NCI-H1417 treated with DMSO at 0.1 percent for 48 hours (cell line): ENCODE results near the gene LRRC71.

Experiments
- DNase-seq: peaks from one replicate; lab custom pipeline; 2025; lab: John Stamatoyannopoulos, UW

The LRRC71 gene

DNA sequence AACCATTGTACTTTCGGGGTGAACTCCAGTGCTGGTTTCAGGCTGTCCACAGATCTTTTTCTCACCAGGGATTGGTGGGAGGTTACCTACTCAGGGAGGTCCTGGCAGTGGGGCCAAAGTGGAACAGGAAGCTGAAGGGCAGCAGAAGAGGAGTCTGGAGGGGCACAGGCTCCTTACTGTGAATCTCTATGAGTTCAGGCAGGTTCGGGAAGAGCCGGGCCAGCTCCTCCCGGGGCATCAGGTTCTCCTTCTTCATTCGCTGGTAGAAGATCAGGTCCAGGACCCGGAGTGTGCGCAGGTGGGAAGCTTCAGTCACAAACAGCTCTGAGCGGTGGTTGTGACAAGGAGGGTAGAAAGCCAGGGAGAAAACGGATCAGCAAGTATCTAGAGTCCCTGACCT, 26.7 kb downstream of the LRRC71 start:
- DNase-seq: no peak

DNA sequence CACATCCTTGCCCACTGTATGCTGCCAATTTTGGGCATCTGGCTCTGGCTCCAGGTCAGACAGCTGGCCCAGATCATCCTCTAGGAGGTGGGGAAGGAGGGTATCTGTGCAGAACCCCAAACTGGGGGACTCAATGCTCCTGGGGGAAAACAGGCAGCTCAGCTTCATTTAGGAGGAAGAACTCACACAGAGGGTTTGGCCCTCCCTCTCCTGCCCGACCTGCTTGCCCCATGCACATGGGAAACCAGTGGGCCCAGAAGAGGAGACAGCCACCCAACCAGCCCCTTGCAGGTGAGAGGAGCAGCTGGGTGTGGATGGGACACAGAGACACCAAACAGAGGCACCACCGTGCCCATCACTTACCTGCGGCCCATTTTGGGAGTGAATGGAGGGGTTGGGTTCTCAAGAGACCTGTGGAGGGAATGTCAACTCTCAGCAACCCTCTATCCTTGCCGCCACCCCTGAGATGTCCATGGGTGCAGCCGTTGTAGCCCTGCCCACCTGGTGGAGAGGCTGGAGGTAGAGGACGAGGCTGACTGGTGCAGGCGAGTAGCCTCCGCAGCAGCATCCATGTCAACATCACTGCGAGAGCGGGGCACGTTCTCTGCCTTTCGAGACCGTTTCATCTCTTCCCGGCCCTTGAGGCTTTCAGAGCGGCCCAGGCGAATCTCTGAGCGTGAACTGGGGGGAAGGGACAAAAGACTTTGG, 27.5 kb downstream of the LRRC71 start:
- DNase-seq: no peak

DNA sequence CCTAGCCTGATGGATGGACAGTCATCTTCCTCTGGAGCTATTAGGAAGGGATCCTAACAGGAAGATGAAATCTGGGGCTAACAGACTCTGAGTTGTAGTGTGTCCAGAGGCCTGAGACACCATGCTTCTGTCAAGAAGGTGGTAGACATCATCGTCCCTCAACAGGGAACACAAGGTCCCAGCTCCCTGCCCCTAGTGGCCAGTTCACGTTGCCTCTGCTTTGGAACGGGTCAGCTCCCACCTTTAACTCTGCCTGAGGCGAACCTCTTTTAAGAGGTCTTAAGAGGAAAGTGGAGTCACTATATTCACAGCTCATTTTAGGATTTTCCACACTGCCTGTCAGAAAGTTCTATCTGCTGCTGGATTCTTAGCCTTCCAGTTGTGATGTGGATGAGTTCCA, 28.3 kb downstream of the LRRC71 start:
- DNase-seq: no peak

- DNase-seq: no peak
Measured at GRCh38 chr1:156949127-156949526, 28.7 kb downstream of the LRRC71 start.

- DNase-seq: no peak
Measured at GRCh38 chr1:156951371-156951770, 30.9 kb downstream of the LRRC71 start.

DNA sequence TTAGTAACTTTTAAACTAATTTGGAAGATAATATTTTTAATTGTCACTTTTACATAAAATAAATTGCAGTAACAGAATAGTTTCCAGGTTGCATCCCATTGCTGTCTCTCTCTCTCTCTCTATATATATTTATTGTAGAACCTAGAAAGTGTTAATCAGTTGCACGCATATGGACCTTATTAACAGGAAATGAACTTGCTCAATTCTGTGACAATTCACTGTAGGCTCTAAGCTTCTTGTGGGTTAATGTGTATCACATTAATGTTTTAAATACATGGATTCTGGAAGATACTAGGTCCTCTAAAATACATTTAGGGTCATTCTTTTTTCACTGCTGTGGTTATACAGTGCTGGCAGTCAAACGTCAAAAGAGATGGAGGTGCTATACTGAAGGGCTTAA, 33.1 kb downstream of the LRRC71 start:
- DNase-seq: no peak

- DNase-seq: no peak
Measured at GRCh38 chr1:156956333-156956732, 35.9 kb downstream of the LRRC71 start.

DNA sequence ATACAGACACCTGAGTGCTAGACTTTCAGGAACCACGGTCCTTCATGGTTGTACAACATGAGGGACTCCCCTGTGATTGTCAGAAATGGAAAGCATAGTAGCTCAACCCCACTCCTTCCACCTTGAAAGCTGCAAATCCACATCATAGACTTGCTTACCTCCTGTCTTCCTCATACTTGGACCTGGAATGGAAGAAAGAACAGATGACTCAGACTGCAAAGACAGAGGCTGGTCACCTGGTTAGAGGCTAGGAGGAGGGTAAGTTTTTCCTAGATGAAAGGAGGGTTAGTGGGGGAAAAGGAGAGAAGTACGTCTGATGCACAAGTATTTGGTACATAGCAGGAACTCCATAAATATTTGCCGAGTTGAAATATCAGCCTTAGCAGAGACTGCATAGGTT, 37.2 kb downstream of the LRRC71 start:
- DNase-seq: no peak

GRCh38 chr1:156958247-156958714, 37.8 kb downstream of the LRRC71 start:
- DNase-seq: no peak

- no peak for DNase-seq
Measured at GRCh38 chr1:156959414-156959813, 39.0 kb downstream of the LRRC71 start.

- DNase-seq: no peak
Measured at GRCh38 chr1:156959925-156960324, 39.5 kb downstream of the LRRC71 start.

DNA sequence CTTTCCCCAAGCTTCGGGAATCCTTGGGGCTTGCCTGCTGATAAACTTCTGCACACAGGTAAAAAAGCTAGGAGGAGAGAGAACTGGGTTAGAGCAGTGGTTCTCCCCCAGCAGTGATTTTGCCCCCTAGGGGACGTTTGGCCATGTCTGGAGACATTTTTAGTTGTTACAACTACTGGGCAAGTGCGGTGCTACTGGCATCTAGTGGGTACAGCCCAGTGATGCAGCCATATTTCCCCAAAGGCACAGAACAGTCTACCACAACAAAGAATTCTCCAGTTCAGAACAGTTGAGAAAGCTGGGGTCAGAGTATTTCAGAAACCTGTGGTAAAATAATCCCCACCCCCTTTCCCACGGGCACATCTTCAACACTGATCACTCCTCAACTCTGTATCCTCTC, 41.3 kb downstream of the LRRC71 start:
- no peak for DNase-seq

DNA sequence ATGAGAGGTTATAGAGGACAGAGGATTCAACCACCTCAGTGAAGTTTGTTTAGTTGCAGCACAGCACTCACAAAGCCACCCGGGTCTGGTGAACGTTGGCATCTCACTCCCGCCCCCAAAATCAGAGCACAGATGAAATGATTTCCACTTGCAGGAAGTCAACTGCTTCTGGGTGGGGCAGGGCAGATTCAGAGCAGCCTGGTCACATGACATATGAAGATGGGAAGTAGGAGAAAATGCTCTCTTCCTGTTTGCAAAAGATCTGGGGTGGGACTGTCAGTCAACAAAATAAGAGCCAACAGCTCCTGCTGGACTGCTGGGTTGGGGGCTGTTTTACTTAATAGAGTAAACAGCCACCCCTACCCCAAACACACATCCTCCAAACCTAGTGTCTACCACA, 43.2 kb downstream of the LRRC71 start:
- no peak for DNase-seq

- no peak for DNase-seq
Measured at GRCh38 chr1:156964441-156964840, 44.0 kb downstream of the LRRC71 start.

DNA sequence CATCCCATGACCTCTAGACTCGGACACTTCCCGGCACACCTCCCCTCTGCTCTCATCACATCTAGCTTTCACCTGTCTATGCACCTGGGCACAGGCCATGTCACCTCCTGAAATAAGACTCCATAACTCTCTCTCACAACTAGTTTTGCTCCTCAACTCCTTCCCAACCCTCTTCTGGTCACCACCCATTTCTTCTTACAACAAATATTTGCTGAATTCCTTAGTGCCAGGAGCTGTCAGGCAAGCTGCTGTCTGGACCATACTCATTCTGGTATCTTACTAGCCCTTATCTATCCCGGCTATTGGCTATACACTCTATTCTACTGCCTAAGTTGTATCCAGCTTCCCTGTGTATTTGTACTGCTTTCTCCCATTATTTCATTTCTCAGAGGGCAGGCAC, 49.1 kb downstream of the LRRC71 start:
- DNase-seq: no peak

GRCh38 chr1:156970017-156970416, 49.6 kb downstream of the LRRC71 start:
- DNase-seq: no peak

GRCh38 chr1:156973417-156973816, 53.0 kb downstream of the LRRC71 start:
- DNase-seq: no peak

DNA sequence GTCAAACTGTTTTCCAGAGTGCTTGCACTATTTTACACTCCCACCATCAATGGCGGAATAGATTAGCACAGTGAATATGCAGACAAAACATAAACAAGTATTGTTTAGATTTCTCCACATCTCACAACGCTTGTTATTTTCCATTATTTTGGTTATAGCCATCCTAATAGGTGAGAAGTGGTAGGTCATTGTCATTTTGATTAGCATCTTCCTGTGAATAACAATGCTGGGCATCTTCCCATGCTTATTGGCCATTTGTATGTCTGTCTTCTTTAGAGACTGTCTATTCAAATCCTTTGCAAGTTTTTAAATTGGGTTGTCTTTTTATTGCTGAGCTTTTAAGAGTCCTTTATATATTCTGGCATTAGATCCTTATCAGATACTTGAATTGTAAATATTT, 54.7 kb downstream of the LRRC71 start:
- no peak for DNase-seq

DNA sequence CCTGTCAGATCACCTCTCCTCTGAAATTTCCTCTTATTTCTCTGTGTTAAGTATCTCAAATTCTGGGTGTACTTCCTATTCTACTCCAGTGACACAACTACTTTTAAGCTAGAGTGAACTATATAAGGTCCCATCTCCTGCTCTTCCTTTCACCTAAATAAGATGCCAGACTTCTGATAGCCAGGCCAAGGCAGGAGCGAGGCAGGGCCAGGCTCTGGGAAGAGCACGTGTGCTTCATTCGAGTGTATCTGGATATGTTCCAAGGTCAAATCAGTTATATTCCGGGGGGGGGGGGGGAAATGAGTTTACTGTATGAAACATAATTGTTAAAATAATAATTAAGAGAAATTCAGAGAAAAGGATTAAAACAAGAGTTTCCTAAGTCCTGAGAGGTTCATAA, 60.1 kb downstream of the LRRC71 start:
- DNase-seq: no peak
